Activated gamma-delta T cell treated with anti-CD3 and anti-CD28 coated beads, Interleukin-2, amount 50 U/mL, for 16 hours (primary cell): ENCODE data around the gene USP17L26.
"Not testable (repeated sequence)": the region's sequence is repeated elsewhere in the genome, so short reads cannot be mapped to it uniquely, and the experiment has no call there.

ENCODE experiments used
- DNase-seq: peaks from one replicate; pipeline ENCODE4 v3.0.0-alpha.2; 2020; ENCODE audit warnings: low read depth

The USP17L26 gene

GRCh38 chr4:9334358-9334757, at the start of gene USP17L26:
USP17L26 (plus strand) TSS chr4:9334658; CDS start chr4:9334658, 0 bp downstream.
- DNase-seq: not testable (repeated sequence)

- not testable (repeated sequence) for DNase-seq
Observed at GRCh38 chr4:9324191-9324590, 10.3 kb upstream of the USP17L26 start.

GRCh38 chr4:9324865-9325264, 9.6 kb upstream of the USP17L26 start, which contains the start of gene USP17L24:
USP17L24 (plus strand) TSS chr4:9325165; CDS start chr4:9325165, 0 bp downstream.
- not testable (repeated sequence) for DNase-seq

- DNase-seq: not testable (repeated sequence)
Observed at GRCh38 chr4:9329611-9330010, 4.8 kb upstream of the USP17L26 start, which contains the start of gene USP17L25. USP17L25 (plus strand) TSS chr4:9329911; CDS start chr4:9329911, 0 bp downstream.

- not testable (repeated sequence) for DNase-seq
Observed at GRCh38 chr4:9339103-9339502, 4.6 kb downstream of the USP17L26 start, which contains the start of gene USP17L5. USP17L5 (plus strand) TSS chr4:9339403; CDS start chr4:9339403, 0 bp downstream.

GRCh38 chr4:9343848-9344247, 9.4 kb downstream of the USP17L26 start, which contains the start of gene USP17L27:
USP17L27 (plus strand) TSS chr4:9344148; CDS start chr4:9344148, 0 bp downstream.
- DNase-seq: not testable (repeated sequence)

- not testable (repeated sequence) for DNase-seq
Observed at GRCh38 chr4:9348593-9348992, 14.1 kb downstream of the USP17L26 start, which contains the start of gene USP17L28. USP17L28 (plus strand) TSS chr4:9348893; CDS start chr4:9348893, 0 bp downstream.

GRCh38 chr4:9350866-9351265, 16.4 kb downstream of the USP17L26 start:
- not testable (repeated sequence) for DNase-seq

GRCh38 chr4:9353338-9353737, 18.9 kb downstream of the USP17L26 start, which contains the start of gene USP17L29:
USP17L29 (plus strand) TSS chr4:9353638; CDS start chr4:9353638, 0 bp downstream.
- DNase-seq: not testable (repeated sequence)

GRCh38 chr4:9362829-9363228, 28.4 kb downstream of the USP17L26 start, which contains the start of gene USP17L30:
USP17L30 (plus strand) TSS chr4:9363129; CDS start chr4:9363129, 0 bp downstream.
- DNase-seq: not testable (repeated sequence)

GRCh38 chr4:9379881-9380280, 45.4 kb downstream of the USP17L26 start:
- DNase-seq: not testable (repeated sequence)

GRCh38 chr4:9381012-9381534, 46.6 kb downstream of the USP17L26 start:
- DNase-seq: not testable (repeated sequence)

- DNase-seq: no peak
Observed at GRCh38 chr4:9384126-9384525, 49.7 kb downstream of the USP17L26 start.
